Stimulated activated CD4-positive, alpha-beta T cell treated with anti-CD3 and anti-CD28 coated beads, Interleukin-12 subunit alpha, Interleukin-12 subunit beta, amount 100 ng/mL, for 4 hours (primary cell): Measurements from ENCODE around the gene PRKAR1B.
"Not testable (repeated sequence)": the region's sequence is repeated elsewhere in the genome, so short reads cannot be mapped to it uniquely, and the experiment has no call there.

Source experiments
- DNase-seq: peaks from one replicate; pipeline ENCODE4 v3.0.0-alpha.2; 2020

The PRKAR1B gene

GRCh38 chr7:551615-551970 is 175.5 kb downstream of the PRKAR1B start:
- not testable (repeated sequence) for DNase-seq

DNA sequence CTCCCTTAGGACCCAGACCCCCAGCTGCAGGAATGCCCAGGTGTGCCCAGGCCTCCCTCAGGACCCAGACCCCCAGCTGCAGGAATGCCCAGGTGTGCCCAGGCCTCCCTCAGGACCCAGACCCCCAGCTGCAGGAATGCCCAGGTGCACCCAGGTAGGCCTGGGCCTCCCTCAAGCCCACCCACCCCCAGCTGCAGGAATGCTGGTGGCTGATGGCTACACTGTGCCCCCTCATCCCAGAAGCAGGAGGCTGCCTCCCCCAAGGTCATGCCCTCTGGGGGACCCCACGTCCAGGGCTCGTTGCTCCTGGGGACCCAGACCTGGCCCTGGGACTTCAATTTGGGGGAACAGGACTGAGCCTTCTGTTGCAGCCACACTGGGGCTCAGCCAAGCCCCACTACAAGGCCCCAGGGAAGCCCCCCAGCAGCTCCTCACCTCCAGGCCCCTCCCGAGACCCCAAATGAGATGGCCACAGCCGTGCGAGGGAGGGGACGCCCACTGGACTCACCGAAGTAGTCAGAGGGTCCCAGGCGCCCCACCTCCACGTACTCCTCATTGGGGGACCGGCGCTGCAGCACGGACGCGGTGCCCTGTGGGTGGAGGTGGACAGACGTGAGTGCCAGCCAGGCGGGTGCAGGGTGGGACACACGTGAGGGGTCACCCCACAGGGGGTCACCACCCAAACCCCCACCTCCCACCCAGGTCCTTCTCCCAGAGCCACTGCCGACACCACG is 176.0 kb downstream of the PRKAR1B start:
- no peak for DNase-seq

- no peak for DNase-seq
These were observed 177.0 kb downstream of the PRKAR1B start for GRCh38 chr7:549891-550625.

DNA sequence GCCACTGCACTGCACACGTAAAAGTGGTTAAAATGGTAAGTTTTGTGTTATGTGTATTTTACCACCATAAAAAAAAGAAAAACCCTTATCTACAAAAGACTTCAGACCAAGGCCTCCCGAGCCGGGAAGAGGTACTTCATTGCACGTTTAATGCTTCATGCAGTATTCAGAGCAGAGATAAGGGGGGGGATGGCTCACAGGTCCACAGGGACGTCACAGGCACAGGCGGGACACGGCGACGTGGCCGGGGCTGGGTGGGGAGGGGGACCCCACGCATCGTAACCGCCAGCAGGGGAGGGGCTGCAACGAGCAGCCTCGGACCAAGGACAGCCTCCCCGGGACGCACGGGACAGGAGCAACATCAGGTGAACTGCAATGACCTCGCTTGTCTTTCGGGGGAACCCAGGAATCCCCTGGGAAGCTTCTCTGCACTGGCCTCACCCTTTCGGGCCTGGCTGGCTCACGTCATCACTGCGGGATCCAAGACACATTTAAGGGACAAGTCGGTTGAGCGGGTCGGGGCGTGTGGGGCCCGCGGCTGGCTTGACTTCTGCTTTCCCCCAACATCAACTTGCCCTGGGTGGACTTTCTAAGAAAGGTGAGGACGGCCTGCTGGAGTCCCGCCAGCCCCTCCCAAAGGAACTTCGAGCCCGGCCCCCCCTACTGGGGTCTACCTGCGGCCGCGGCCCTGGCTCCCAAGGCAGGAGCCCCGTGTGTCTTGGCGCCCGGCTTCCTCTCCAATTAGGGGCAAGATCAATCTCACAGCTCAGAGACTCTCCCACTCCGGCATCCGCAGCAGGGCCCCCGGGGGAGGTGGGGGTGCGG is 177.8 kb downstream of the PRKAR1B start:
- no peak for DNase-seq

DNA sequence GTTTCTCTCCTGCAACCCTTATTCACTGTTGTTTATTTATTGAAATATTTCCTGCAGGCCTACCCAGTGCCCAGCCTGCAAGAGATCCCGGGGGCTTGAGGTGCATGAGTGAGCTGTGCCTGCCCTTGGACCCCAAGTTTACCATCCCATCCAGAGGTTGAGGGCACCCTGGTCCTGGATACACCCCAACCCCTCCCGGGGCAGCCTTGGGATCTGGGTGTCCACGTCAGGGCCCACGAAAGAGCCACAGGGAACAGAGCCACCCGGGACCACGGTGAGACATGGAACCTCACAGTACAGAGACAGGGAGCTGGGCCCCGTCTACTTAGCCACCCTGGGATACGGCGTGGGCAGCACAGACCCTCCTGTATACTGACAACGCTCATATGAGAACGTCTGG is 178.7 kb downstream of the PRKAR1B start:
- no peak for DNase-seq

- no peak for DNase-seq
These were observed 181.6 kb downstream of the PRKAR1B start for GRCh38 chr7:545470-545869.

- DNase-seq, result no peak
These were observed 182.5 kb downstream of the PRKAR1B start for GRCh38 chr7:544338-545221.

DNA sequence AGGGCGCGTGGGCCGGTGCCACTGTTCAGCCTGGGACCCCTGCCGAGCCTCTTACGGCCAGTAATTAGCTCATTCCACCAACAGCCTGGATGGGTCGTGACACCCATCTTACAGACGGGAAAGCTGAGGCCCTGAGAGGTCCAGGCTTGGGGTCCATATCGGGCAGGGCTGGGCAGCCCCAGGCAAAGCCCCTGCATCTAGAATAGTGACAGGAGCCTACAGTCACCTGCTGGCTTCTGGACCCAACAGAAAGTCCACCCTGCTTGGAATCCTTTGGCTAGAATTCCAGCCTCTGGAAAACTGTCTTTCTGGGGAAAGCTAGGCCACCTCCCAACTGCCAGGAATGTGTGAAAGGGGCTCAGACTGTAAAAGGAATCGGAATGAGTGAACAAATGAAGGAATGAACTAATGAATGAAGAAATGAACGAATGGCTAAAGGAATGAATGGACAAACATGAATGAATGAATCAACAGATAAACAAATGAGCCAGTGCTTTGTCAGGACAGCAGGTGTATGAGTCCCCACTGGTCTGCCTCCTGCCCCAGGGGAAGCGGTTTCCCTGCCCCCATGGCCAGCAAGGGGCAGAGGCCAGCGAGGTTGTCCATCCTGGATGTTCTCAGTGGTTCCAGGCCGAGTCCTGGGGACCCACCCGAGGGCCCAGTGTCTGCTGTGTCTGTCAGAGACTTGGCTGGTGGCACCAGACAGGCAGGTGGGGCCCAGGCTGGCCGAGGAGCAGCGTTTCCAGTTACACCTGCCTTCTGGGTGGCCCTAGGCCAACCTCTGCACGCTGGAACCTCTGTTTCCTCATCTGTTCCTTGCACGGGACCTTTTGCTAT is 183.4 kb downstream of the PRKAR1B start:
- no peak for DNase-seq

GRCh38 chr7:542713-543500 is 184.2 kb downstream of the PRKAR1B start:
- no peak for DNase-seq

DNA sequence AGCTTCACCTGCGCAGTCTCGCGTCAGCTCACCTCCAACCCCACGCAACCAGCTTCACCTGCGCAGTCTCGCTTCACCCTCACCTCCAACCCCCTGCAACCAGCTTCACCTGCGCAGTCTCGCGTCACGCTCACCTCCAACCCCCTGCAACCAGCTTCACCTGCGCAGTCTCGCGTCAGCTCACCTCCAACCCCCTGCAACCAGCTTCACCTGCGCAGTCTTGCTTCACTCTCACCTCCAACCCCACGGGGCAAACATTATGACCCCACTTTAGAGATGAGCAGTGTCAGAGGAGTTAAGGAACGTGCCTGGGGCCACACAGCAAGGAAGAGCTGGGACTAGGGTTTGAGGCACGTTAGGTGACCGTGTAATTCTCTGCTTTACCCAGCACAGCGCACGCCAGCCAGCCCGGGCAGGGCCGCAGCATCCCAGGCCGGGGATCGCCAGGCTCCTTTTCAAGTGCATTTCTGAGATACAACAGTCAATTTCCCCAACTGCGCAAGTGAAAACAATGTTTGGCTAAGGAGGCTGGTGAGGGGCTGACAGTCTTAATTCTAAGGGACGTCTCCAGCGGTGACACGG is 184.9 kb downstream of the PRKAR1B start:
- DNase-seq, result no peak

DNA sequence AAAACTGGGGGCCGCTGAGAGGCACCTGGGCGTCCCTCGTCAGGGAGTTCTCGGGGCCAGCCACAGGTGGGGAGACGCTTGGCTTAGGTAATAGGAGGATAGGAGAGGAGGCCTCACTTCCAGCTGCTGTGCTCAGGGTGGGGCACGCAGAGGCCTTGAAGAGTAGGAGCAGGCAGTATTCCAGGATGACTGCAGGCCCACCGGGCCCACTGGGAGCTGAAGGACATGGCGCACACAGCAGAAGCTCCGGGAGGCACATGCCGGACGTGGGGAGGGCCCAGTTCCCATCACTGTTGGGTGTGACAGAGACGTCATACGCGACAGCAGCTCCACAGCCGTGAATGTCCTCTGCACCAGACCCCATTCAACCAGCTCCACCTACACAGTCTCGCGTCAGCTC is 185.4 kb downstream of the PRKAR1B start:
- DNase-seq, result no peak

DNA sequence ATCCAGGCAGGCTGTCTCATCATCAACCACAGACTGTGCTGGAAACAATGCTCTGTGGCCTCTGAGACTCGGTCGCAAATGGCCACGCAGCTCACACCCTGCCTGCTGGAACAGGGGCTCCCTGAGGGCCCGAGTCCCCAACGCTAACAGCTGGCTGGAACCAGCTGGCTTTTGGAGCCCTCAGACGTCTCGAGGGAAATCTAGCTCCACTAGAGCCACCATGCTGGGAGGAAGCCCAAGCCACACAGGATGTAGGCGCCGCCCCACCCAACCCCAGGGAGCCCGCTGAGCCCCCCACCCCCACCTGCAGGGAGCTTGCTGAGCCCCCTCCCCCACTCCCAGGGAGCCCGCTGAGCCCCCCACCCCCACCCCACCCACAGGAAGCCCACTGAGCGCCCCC is 186.1 kb downstream of the PRKAR1B start:
- DNase-seq, result no peak

- no peak for DNase-seq
These were observed 186.5 kb downstream of the PRKAR1B start for GRCh38 chr7:540579-540978.

- no peak for DNase-seq
These were observed 187.2 kb downstream of the PRKAR1B start for GRCh38 chr7:539731-540411.

GRCh38 chr7:538764-539685 is 188.1 kb downstream of the PRKAR1B start:
- no peak for DNase-seq

DNA sequence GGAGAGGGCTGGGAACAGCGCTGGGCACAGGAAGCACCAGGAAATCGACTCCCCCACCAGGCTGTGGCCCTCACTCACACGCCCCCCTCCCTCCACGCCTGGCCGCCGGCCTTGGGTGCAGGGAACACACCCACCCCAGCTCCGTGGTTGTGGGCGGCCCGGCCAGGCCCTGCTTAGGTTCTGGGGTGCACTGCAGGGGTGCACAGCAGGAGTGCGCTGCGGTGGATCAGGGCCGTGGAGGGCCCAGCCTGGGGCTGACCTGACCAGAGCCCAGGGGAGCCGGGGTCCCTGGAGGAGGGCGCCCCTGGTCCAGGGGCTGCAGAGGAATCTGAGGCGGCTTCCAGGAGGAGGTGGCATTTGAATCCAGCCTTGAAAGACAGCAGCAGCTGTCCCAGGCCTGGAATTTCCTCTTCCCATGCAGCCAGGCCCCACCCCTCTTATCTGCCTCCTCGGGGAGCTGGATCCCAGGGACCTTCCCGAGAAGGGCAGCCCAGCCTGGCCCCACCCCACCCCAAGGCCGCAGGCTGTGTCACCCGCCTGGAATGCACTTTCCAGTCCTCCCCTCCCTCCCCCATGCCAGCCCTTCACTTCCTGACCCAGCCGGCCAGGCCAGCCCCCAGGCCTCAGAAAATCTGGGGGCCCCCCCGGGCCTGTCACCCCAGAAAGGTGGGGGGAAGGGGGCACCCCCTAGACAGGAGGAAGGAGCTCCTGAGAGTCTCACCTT is 189.0 kb downstream of the PRKAR1B start:
- DNase-seq, result no peak

- no peak for DNase-seq
These were observed 190.8 kb downstream of the PRKAR1B start for GRCh38 chr7:536231-536630.

- no peak for DNase-seq
These were observed 192.1 kb downstream of the PRKAR1B start for GRCh38 chr7:534959-535358.
